GM18526 (cell line): ENCODE measurements around the gene ZNFX1.
A peak's percentile ranks its signal among the peaks of the same experiment; 100 is the strongest.

Source experiments
- POLR2A ChIP-seq: IDR thresholded peaks from 3 replicates; pipeline ENCODE4 v1.6.1; 2011; ENCODE audit not compliant: insufficient read length; ENCODE audit errors: extremely low read depth

Gene ZNFX1

DNA sequence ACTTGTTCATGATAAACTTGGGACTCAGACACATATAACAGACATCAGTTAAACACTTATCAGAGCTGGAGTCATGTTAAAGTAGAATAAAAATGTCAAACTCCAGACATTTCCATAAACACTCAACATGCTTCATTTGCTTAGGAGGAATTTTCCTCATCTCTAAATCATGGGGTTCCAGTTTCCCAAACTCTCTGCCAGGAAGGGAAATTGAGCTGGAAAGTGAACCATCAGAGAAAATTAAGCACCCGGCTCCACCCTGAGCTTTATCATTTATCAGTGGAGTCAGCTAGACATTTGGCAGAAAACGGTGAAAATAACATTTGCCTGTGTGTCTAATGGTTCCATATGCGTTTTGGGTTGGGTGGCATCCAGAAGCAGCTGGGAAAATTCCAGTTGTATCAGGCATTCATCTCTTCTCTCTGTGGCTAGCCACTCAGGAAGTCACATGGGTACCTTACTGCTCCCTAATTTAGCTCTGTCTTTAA is 25.3 kb upstream of the ZNFX1 start:
- no peak for TF ChIP-seq POLR2A

DNA sequence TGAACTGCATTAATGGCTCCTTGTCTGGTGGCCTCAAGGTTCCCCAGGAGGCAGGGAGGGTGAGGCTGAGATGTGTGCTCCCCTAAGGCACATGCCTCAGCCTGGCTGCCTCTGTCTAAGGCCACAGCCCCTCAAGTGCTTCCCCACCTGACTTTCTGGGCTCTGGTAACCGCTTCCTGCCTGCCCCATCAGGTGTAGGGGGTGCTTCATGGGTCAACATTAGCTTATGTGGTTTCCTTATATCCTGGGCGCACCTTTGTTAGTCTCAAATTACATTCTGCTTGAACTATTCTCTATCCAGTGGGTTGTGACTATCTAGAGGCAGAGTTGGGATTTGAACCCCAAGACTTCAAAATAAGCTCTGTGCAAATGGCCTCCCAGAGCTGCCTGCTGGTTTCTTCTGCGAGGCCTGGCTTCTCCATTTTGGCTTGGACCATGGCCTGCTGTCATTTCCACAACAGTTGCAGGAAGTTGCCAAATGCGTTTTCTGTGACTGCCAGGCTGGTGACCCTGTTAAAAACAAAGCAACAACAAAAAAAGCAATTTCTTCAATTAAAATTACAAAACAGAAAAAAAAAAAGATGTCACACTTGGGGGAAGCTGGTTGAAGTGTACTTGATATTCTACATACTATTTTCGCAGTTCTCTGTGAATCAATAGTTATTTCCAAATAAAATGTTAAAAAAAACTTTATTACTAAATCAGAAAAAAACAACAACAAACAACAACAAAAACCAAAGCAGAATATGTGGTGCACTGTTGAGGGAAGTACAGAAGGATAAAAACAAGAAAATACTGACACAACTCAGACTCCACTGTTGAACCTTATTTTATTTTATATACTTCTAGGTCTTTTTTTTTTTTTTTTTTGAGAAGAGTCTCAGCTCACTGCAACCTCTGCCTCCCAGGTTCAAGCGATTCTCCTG is 20.0 kb upstream of the ZNFX1 start:
- no peak for TF ChIP-seq POLR2A

DNA sequence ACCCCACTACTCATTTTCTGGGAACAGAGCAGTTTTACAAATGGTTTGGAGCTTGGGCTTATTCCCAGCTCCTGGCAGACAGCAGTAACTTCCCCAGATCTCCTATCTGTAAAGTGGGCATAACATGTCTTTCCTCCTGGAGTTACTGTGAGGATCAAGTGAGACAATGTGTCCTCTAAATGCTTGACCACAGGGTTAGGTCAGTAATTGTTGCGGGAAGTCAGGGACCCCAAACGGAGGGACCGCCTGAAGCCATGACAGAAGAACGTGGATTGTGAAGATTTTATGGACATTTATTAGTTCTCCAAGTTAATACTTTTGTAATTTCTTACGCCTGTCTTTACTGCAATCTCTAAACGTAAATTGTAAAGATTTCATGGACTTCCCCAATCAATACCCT is 15.3 kb upstream of the ZNFX1 start:
- TF ChIP-seq POLR2A, result no peak

DNA sequence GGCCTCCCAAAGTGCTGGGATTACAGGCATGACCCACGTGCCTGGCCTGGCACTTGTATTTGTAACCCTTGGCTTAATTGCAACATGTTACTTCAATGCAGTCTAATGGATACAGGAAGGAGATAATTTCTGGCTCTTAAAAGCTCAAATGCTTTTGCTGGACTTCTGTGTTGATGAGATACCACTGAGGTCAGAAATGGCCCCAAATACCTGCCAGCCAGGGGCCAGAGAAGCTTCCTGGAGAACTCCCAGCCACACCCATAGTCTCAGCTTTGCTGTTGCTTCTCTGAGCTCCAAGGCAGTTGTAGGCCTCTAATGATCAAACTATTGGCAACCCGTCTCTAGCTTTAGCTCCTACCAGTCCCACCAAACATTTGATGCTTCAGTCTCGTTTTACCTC is 14.2 kb upstream of the ZNFX1 start:
- TF ChIP-seq POLR2A, result no peak

DNA sequence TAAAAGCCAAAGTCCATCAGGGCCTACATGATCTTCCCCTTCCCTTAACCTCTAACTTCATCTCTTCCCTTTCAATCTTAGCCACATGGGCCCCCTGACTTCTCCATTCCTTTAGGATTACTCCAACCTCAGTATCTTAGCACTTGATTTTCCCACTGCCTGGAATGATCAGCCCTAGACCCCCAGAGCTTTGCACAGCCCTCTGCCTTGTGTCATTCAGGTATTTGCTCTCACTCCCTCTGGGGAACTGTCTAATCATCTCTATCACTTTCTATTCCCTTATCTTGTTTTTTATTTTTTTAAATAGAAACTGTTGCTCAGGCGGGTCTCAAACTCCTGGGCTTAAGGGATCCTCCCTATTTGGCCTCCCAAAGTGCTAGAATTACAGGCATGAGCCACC is 13.3 kb upstream of the ZNFX1 start:
- peak; percentile 10 for TF ChIP-seq POLR2A

DNA sequence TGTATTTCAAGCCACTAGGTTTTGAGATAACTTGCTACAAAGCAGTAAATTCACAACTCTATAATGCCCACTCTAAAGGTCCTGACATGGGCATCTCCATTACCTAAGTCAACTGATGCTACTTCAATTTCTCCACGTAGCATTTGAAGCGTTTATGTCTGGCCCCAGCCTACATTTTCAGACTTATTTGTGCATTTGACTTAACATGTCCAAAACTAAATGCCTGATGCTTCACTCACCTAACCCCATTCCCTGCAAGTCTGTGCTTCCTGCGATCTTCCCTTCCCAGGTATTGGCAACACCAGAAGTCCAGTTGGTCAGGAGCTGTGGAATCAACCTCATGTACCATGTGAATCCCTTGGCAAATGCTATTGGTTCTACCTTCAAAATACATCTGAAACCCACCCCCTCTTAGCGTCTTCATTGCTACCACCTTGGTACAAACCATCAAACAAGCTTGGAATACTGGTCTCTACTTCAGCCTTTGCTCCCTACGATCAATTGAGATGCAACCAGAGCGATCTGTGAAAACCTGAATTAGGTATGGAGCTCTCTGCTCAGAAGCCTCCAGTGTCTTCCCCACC is 12.8 kb upstream of the ZNFX1 start:
- peak; percentile 18 for TF ChIP-seq POLR2A

DNA sequence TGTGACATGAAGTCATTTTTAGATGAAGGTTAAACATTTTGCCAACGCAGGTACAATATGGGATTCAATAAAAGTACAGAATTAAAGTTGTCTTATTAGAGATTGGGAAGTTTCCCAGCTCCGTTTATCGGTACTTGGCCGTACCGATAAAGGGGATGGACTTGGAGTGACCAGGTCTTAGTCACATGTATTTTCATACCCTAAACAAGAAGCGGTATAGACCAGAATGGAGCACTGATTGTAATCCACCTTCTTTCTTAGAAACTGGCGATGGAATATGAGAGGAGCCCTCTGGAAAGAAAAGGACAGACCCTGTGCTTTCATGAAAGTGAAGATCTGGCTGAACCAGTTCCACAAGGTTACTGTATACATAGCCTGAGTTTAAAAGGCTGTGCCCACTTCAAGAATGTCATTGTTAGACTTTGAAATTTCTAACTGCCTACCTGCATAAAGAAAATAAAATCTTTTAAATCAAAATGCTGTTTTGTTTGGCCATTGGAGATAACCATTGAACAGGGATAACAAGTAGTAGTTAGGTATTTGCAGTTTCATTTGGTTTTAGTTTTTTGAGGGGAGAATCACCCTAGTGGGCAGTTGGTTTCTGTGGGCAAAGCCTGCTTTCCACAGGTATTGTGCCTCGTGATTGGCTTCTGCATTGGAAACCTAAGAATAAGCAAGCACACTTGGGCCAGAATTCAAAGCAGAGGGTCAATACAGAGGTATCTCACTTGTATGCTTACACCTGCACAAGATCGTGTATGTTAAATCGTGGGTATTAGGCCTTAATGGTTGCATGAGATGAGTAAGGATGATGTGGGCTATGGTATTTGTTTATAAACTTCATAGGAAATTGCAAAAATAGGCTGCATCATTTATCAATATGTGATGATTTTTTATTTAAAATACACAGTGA is 11.2 kb upstream of the ZNFX1 start:
- no peak for TF ChIP-seq POLR2A

DNA sequence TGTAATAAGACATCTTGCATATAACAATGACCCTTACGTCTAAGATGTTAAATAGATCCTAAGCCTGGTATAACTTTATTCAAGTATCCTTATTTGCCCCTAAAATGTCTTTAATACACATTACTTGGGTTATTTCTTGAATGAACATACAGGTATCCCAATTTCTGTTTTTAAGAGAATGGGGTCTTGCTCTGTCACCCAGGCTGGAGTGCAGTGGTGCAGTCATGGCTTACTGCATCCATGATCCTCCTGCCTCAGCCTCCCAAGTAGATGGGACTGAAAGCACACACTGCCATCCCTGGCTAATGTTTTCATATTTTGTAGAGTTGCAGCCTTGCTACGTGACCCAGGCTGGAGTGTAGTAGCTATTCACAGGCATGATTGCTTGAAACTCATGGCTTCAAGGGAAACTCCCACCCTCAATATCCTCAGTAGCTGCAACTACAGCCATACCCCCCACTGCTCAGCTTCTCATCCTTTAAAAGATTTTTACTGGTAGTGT is 10.4 kb upstream of the ZNFX1 start:
- peak; percentile 4 for TF ChIP-seq POLR2A

DNA sequence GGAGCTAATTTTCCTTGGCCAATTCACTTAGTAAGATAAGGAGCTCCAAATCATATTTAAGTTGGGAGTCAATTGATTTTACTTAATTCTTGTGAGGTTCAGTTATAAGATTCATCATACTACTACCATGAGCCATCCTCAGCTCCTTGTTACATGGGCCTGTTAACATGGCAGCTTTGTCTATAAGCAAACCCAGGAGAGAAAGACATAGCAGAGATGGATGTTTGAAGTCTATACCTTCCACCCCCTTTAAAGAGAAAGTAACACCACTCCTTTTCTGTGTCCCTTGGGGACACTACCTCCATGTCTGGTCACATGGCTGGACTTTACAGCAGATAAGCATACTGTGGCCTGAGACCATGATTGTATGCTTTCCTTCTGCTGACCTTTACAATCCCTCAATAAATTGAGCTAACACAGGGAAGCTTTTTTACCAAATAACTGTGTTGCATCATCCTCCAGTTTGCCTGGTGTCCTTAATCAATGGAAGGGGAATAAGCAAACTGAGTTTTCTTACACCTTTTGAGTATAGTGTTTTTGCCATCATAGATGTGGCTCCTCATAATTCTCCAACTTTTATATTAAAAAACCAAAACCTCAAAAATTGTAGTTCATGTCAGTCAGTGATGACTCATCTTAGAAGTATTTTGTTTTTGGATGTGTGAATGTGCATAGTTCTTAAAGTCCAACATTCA is 9.8 kb upstream of the ZNFX1 start:
- no peak for TF ChIP-seq POLR2A

DNA sequence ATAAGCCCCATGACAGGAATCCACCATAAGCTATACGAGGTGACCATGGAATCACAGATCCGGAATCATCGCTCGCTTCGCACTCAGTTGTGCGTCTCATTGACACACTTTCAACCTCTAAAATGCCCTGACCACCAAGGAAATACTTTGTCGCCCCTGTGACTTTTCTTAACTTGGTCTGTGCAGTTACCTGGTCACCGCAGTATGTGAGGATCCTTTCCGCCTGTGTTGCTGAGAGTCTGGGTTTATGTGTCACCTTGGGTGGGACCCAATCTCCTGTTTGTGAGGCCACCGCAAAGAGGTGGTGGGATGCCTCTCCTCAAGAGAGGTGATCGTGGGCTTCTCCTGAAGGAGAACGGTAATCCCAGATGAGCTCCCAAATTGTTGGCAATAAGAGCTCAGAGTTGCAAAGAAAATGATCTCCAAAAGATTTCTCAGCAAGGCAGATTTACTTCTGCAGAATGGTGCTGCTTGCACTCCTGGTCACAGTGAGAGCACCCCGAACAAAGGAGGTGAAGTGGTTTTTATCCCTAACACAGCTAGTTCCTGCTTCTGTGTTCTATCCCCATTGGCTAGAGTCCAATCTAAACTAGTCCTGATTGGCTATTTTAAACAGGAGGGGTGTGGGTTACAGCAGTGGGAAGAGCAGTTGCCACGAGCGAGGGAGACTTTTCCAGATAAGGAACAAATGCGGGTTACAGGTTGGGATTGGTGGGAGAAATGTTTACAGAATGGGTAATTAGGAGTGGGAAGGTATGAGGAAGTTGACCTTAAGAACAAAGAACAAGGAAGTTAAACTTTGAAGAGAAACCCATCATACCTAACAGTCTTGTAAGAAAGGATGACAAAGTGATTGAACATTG is 9.1 kb upstream of the ZNFX1 start:
- TF ChIP-seq POLR2A, result peak; percentile 24

DNA sequence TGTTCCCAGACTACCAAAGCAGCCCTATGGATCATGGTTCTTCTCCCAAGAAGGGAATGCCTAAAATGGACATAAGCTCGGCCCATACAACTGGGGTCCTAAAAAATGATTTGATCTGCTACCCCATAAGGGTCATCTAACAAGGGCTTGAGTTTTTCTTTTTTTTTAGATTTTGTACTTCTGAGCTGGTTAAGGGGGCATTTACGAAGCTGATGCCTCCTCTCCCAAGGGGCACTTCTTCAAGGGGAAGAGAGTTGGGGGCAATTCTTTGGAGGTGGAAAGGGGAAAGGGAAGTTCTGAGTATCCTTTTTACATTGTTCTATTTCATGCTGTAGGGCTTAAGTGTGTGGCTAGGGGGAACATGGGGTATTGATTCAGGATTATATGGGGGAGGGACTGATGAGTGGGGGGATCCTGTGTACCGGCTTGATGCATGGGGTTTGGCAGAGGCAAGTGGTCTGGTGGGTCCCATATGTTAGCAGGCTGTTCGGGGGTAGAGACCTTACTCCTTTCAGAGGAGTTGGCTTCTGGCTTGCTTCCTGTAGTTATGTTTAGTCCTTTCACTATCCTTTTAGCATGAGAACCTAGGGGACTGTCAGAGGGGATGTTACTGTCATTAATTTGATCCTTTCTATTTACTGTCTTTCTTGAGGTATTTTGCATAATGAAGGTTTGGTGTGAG is 8.1 kb upstream of the ZNFX1 start:
- TF ChIP-seq POLR2A, result no peak

DNA sequence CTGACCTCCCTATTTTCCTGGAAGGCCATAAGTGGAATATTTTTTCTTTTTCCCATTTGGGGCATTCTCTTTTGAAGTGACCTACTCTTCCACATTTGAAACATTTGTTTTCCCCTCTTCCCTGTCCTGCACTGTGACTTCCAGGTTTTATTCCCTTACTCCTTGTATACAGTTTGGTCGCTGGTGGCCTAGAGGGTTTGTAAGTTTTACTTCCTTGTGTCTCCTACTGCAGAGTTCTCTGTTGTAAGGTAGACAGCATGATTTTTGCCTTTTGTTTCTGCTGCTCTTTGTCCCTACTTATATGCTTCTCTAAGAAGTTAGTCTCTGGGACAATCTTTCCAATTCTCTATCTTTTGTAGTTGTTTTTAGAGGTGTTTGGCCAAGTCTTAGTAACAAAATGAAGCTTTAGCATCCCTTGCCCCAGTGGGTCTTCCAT is 7.4 kb upstream of the ZNFX1 start:
- no peak for TF ChIP-seq POLR2A

DNA sequence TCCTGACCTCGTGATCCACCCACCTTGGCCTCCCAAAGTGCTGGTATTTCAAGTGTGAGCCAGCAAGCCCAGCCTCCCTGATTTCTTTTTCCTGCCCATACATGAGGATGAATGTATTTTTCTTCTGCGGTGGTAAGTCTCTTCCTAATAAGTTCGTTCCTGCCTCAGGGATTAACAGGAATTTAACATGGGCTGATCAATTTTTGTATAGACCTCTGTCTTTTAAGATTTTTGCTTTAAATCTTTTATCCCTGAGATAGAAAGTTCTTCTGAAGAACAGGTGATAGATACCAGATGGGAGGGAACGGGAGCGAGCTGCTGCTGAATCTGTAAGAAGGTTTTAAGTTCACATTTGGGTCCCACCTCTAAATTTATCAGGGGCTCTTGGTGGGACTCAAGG is 7.0 kb upstream of the ZNFX1 start:
- no peak for TF ChIP-seq POLR2A
